Gastroesophageal sphincter (tissue), 3 donors: Measurements from ENCODE around the gene CADM1.

Source experiments
- CTCF ChIP-seq, 4 experiments: fragments of 200-600 bp in 2 of 4; fragments of 450-650 bp in 2 of 4; sonication (generic) in 1 of 4; IDR thresholded peaks; one replicate each; pipeline ENCODE4 v1.5.1; 2017 to 2019; ENCODE audit warnings: antibody characterized with exemption in 4 of 4, mild to moderate bottlenecking in 2 of 4, moderate library complexity in 2 of 4
- EP300 ChIP-seq: sonication (generic); formaldehyde crosslinking; IDR thresholded peaks from one replicate; pipeline ENCODE4 v1.6.1; 2017; ENCODE audit warnings: antibody characterized with exemption, mild to moderate bottlenecking
- POLR2A ChIP-seq, 2 donors: fragments of 450-650 bp; IDR thresholded peaks; one replicate each; pipeline ENCODE4 v1.6.1; 2017; ENCODE audit warnings: antibody characterized with exemption in 2 of 2, mild to moderate bottlenecking in 2 of 2, moderate library complexity in 1 of 2
- POLR2AphosphoS5 ChIP-seq: sonication (generic); formaldehyde crosslinking; IDR thresholded peaks from one replicate; pipeline ENCODE4 v1.6.1; 2017; ENCODE audit warnings: antibody characterized with exemption

- TF ChIP-seq CTCF (IDR thresholded peaks at IDR 0.05), result no peak
- TF ChIP-seq POLR2A (IDR thresholded peaks at IDR 0.05), result no peak
- TF ChIP-seq POLR2AphosphoS5, result no peak
- TF ChIP-seq EP300, result no peak
Measured at GRCh38 chr11:115377882-115378296, 126.3 kb downstream of the CADM1 start.
